ENCODE data around the gene SLC25A33. TPM values are rescaled to one million over a fixed set of nuclear protein-coding genes. Genes with fewer than 3 reads are reported as not detected.

SLC25A33 gene
- total RNA-seq, result 4.9 TPM
- long read RNA-seq, transcript SLC25A33-201 (7 exons, 3,854 nt), result major isoform, 13 of 14 reads
- long read RNA-seq, partial matches to known transcripts, result 1 of 14 reads
- long read RNA-seq, other reads (novel, unspliced or antisense), result 0 of 14 reads

GRCh38 chr1:9539165-9539828 is at the start of gene SLC25A33:
Gene SLC25A33, plus strand, starts transcription at chr1:9539465. Its CDS starts 227 bp downstream, at chr1:9539692.
- Histone ChIP-seq H3K27me3 (no peaks in the 10 kb centered on the region), H3K36me3 (no peaks in the 10 kb centered on the region), H3K9me3 (no peaks in the 10 kb centered on the region), H3K27ac (peak within 1 kb of the TSS; percentile 87), H3K4me3 (peak within 1 kb of the TSS; percentile 75), H3K4me1 (peaks cover 14% of the 10 kb centered on the region)
- no peak for TF ChIP-seq CTCF (IDR thresholded peaks at IDR 0.05)
- ATAC-seq (peak; percentile 98), DNase-seq (peak; percentile 99)
- intact Hi-C loops (cut with DNase I), result no loop called here

GRCh38 chr1:9490605-9491339 is 48.5 kb upstream of the SLC25A33 start:
- peak; percentile 96 for ATAC-seq
- DNase-seq, result peak; percentile 94
- H3K27me3 ChIP-seq, result no peaks in the 10 kb centered on the region
- H3K4me3 ChIP-seq, result no peak overlapping the region
- H3K27ac ChIP-seq, result no peak overlapping the region
- intact Hi-C loops (cut with DNase I), result no loop called here
- no peaks in the 10 kb centered on the region for H3K9me3 ChIP-seq
- no peaks in the 10 kb centered on the region for H3K36me3 ChIP-seq
- H3K4me1 ChIP-seq, result peaks cover 5% of the 10 kb centered on the region
- TF ChIP-seq CTCF (IDR thresholded peaks at IDR 0.05), result peak; percentile 91

- H3K4me3 ChIP-seq, result no peak overlapping the region
- H3K4me1 ChIP-seq, result peaks cover 5% of the 10 kb centered on the region
- no peak for ATAC-seq
- DNase-seq, result no peak
- intact Hi-C loops (cut with DNase I), result no loop called here
- no peaks in the 10 kb centered on the region for H3K9me3 ChIP-seq
- no peak for TF ChIP-seq CTCF (IDR thresholded peaks at IDR 0.05)
- no peaks in the 10 kb centered on the region for H3K36me3 ChIP-seq
- H3K27me3 ChIP-seq, result no peaks in the 10 kb centered on the region
- H3K27ac ChIP-seq, result no peak overlapping the region
These were observed 45.9 kb upstream of the SLC25A33 start for GRCh38 chr1:9493326-9493725.

- Histone ChIP-seq H3K27ac (no peak overlapping the region), H3K36me3 (no peaks in the 10 kb centered on the region), H3K9me3 (no peaks in the 10 kb centered on the region), H3K27me3 (no peaks in the 10 kb centered on the region), H3K4me3 (peak overlapping the region; percentile 26), H3K4me1 (peaks cover 5% of the 10 kb centered on the region)
- TF ChIP-seq CTCF (IDR thresholded peaks at IDR 0.05), result peak; percentile 98
- intact Hi-C loops (cut with DNase I), result loop anchor here (5.0 kb wide), 1 partner anchor 77 kb away; no protein-coding TSS in a partner anchor
- DNase-seq, result peak; percentile 79
- peak; percentile 89 for ATAC-seq
These were observed 44.1 kb upstream of the SLC25A33 start for GRCh38 chr1:9494936-9495758.

GRCh38 chr1:9495854-9496374 is 43.4 kb upstream of the SLC25A33 start:
- no peak for ATAC-seq
- no peak for TF ChIP-seq CTCF (IDR thresholded peaks at IDR 0.05)
- Histone ChIP-seq H3K4me3 (no peak overlapping the region), H3K27ac (no peak overlapping the region), H3K27me3 (no peaks in the 10 kb centered on the region), H3K9me3 (no peaks in the 10 kb centered on the region), H3K36me3 (no peaks in the 10 kb centered on the region), H3K4me1 (peaks cover 5% of the 10 kb centered on the region)
- DNase-seq, result no peak
- intact Hi-C loops (cut with DNase I), result loop anchor here (5.0 kb wide), 1 partner anchor 76 kb away; no protein-coding TSS in a partner anchor
